ENCODE results near the gene PRSS36. TPM values are rescaled to one million over a fixed set of nuclear protein-coding genes. Genes with fewer than 3 reads are reported as not detected.
"Not testable (repeated sequence)": the region's sequence is repeated elsewhere in the genome, so short reads cannot be mapped to it uniquely, and the experiment has no call there.

The PRSS36 gene
- total RNA-seq, 2 donors from 2014 or later, result 3.0 to 4.2 TPM

DNA sequence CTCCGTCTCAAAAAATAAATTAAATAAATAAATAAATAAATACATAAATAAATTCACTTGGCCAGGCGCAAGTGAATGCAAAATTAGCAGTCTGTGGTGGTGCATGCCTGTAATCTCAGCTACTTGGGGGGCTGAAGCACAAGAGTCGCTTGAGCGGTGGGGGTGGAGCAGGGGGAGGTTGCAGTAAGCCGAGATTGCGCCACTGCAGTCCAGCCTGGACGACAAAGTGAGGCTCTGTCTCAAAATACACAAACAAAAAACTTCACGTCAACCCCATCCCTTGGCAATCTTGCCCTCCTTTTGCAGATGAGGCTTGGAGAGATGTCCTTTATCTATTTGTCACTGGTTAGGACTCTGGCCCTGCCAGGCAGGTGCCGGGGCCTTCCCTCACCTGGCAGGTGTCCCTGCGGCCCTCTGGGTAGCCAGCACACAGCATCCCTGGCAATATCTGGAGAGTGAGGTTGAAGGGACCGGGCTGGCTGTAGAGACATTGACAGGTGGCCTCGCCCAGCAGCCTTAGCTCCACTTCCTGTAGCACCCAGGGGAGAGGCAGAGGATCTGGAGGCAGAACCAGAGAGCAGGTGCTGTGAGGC is 4.4 kb downstream of the PRSS36 start:
- DNase-seq (no peak), ATAC-seq (no peak)
- intact Hi-C loops (cut with DNase I), result no loop called here

DNA sequence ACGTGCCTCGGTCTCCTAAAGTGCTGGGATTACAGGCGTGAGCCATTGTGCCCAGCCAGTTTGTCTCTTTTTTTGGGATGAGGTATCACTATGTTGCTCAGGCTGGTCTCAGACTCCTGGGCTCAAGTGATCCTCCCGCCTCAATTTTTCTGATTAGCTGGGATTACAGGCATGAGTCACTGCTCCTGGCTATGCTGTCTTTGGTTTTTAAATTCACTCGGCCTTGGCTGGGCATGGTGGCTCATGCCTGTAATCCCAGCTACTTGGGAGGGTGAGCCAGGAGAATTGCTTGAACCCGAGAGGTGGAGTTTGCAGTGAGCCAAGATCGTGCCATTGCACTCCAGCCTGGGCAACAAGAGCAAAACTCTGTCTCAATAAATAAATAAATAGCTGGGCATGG is 5.4 kb downstream of the PRSS36 start:
- ATAC-seq, DNase-seq: not testable (repeated sequence)
- intact Hi-C loops (cut with DNase I), result loop anchor here in 1 of 2 donors (5.0 kb wide), 2 partner anchors 37 to 157 kb away; partner anchors contain the start of genes BCKDK and HSD3B7

- no peak for DNase-seq
- intact Hi-C loops (cut with DNase I), result loop anchor here in 1 of 2 donors (5.0 kb wide), 2 partner anchors 36 to 156 kb away; partner anchors contain the start of genes BCKDK and HSD3B7
- no peak for ATAC-seq
Observed at GRCh38 chr16:31143694-31144148, 6.1 kb downstream of the PRSS36 start.

GRCh38 chr16:31143011-31143693 is 6.7 kb downstream of the PRSS36 start:
- no peak for DNase-seq
- intact Hi-C loops (cut with DNase I), result loop anchor here in 1 of 2 donors (5.0 kb wide), 2 partner anchors 36 to 156 kb away; partner anchors contain the start of genes BCKDK and HSD3B7
- ATAC-seq, result no peak

DNA sequence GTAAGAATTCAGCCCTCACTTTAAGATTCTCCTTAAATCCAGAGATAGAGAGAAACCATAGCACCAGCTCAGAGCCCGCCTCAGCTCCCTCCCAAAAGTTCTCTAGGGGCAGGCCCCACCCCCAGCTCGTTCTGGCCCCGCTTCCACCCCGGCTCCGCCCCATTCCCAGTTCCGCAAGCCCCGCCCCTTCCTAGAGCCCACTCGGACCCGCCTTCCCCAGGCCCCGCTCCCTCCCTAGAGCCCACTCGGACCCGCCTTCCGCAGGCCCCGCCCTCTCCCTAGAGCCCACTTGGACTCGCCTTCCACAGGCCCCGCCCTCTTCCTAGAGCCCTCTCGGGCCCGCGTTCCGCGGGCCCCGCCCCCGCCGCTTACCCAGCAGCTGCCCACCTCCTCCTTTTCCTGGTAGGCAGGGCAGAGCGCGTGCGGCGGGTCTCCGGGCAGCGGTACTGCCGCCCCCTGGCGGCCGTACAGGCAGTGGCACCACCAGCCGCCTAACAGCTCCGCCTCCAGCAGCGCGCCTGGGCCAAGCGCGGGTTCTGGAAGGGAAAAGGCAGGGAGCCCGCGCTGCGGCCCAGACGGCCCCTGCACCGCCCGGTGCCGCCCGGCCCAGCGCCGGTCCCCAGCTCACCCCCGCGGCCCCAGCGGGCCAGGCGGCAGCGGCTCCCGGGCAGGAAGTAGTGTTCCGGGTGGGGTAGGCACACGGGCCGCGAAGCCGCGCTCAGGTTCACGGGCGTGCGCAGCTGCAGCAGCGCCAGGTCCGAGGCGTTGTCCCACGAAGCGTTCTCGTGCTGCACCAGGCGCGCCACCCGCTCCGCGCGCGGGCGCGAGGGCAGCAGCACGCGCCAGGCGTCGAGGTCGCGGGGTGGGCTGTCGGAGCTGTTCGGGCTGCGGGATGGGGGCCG is 7.5 kb downstream of the PRSS36 start:
- DNase-seq, result peak; percentile 99

GRCh38 chr16:31141489-31142108 is 8.3 kb downstream of the PRSS36 start:
- no peak for DNase-seq
- intact Hi-C loops (cut with DNase I), result loop anchor here in 1 of 2 donors (1.0 to 5.0 kb wide), 3 partner anchors 23 to 154 kb away; partner anchors contain the start of genes BCKDK and HSD3B7

More for the DNA sequence above, 7.5 kb downstream of the PRSS36 start:
- ATAC-seq, result peak; percentile 97 to 98
- intact Hi-C loops (cut with DNase I), result loop anchor here in 1 of 2 donors (1.0 to 5.0 kb wide), 3 partner anchors 24 to 155 kb away; partner anchors contain the start of genes BCKDK and HSD3B7

GRCh38 chr16:31141071-31141469 is 8.8 kb downstream of the PRSS36 start:
- intact Hi-C loops (cut with DNase I), result loop anchor here in 1 of 2 donors (5.0 kb wide), 2 partner anchors 34 to 154 kb away; partner anchors contain the start of genes BCKDK and HSD3B7
- not testable (repeated sequence) for ATAC-seq, DNase-seq

More at GRCh38 chr16:31141489-31142108, 8.3 kb downstream of the PRSS36 start:
- ATAC-seq, result peak; percentile 1 to 2

GRCh38 chr16:31138621-31139578 is 11.0 kb downstream of the PRSS36 start:
- DNase-seq (peak; percentile 68), ATAC-seq (peak in 1 of 2 donors; percentile 9)
- intact Hi-C loops (cut with DNase I), result no loop called here

GRCh38 chr16:31136822-31137499 is 12.9 kb downstream of the PRSS36 start:
- DNase-seq; ATAC-seq; intact Hi-C loops (cut with DNase I): not testable (repeated sequence)

DNA sequence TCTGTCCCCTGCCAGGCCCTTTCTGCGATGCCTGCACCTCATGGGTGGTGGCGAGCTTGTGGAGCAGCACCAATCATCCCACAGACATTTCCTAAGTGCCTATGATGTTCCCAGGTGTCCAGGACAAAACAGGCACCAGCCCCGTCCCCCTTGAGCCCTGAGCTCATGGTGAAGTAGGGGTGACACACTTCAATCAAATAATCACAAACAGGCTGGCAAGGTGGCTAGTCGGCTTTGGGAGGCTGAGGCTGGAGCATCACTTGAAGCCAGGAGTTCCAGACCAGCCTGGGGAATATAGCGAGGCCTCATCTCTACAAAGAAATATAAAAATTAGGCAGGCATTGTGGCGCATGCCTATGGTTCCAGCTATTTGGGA is 13.6 kb downstream of the PRSS36 start:
- DNase-seq (no peak), ATAC-seq (no peak)
- intact Hi-C loops (cut with DNase I), result no loop called here

GRCh38 chr16:31135535-31136286 is 14.2 kb downstream of the PRSS36 start, which contains the start of gene PRSS8:
Gene PRSS8, minus strand, starts transcription at chr16:31135727. Its CDS starts 229 bp downstream, at chr16:31135498.
- ATAC-seq, result no peak
- intact Hi-C loops (cut with DNase I), result no loop called here
- no peak for DNase-seq

DNA sequence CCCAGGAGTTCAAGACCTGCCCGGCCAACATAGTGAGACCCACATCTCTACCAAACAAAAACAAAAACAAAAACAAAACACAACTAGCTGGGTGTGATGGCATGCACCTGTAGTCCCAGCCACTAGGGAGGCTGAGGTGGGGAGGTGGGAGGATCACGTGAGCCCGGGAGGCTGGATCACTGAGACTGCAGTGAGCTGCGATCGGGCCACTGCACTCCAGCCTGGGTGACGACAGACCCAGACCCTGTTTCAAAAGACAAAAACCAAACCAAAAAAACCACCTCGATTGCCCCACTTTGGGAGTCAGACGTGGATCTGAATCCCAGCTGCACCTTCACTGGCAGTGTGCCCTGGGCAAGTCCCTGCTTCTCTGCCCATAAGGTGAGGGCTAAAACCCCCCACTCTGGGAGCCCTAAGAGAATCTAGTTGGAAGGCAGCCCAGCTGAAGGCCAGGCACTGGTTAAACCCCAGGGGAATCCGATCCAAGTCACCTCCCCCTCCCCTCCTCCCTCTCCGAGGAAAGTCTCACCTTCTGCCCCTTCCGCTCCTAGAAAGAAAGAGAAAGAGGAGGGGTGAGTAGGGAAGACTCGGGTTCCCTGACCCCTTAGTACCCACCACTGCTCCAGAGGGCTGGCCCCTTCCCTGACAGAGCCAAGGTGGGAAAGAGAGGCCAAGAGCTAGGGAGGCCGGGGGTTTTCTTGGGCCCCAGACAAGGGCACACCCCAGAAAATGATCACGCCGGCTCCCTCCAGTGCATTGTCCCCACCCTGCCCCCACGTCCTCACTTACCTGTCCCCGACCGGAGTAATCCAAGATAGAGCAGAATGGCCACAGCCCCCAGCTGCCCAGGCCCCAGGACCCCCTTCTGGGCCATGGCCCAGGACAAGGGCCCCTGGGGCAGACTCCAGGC is 15.0 kb downstream of the PRSS36 start:
- DNase-seq (no peak), ATAC-seq (no peak)
- intact Hi-C loops (cut with DNase I), result no loop called here

DNA sequence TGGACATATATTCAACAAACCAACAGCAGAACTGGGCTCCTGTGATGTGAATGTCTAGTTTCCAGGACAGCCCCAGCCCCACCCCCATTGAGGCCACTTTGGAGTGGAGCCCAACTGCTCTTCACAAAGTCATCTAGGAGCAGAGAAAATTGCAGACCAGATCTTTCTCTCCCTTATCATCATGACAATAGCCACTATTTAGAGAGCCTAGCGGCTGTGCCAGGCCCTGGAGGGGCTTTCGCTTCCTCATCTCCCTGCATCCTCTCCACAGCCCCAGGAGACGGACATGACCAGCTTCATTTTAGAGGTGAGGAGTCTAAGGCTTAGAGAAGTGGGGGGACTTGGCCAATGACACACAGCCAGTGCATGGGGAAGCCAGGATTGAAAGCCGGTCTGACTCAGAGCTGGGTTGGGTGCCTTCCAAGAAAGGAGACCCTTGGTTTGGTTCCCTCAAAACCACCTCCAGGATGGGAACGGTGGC is 15.7 kb downstream of the PRSS36 start:
- intact Hi-C loops (cut with DNase I), result no loop called here
- no peak for DNase-seq
- ATAC-seq, result peak in 1 of 2 donors; percentile 13

DNA sequence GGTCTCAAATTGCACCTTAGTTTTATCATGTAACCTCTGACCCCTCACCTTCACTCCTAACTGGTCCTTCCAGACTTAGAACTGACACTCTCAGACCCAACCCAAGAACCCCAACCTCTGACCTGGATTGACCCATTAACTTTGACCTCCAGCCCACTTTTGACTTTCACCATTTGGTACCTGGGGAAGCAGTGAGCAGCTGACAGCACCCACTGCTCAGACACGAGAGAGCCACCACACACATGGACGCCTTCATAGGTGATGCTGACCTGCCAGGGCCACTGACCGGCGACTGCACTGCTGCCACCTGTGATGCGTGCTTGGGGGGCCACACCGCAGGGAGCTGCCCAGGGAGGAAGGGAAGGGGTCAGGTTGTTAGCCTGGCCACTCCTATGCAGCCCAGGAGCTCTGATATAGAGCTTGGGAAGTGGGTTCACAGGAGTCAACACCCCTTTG is 16.8 kb downstream of the PRSS36 start:
- DNase-seq, result no peak
- intact Hi-C loops (cut with DNase I), result no loop called here
- ATAC-seq, result no peak
